B cell (primary cell): ENCODE data around the gene COQ7.

Experiments used
- EZH2 ChIP-seq: IDR thresholded peaks from 2 replicates; pipeline ENCODE4 v1.6.1; 2012; ENCODE audit warnings: borderline replicate concordance, low read depth, mild to moderate bottlenecking, moderate library complexity, low read length; ENCODE audit not compliant: insufficient read depth, poor library complexity, severe bottlenecking
- TF ChIP-seq, protein P1 (sequence below): fragments of 200-600 bp; IDR thresholded peaks from one replicate; pipeline ENCODE4 v1.8.0; 2022; ENCODE audit warnings: antibody characterized with exemption, mild to moderate bottlenecking

DNA sequence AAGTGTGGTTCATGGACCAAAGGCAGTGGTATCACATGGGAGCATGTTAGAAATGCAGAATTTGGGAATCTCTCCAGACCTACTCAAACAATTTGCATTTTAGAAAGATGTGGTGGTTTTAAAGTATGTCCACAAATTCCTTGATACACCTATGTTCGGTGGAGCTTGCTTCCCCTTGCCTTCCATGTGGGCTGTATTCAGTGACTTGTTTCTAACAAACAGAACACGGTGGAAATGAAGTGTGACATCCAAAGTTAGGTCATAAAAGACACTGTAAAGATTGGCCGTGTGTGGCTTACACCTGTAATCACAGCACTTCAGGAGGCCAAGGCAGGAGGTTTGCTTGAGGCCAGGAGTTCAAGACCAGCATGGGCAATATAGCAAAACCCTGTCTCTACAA is 16.7 kb downstream of the COQ7 start:
- TF ChIP-seq, protein P1, sequence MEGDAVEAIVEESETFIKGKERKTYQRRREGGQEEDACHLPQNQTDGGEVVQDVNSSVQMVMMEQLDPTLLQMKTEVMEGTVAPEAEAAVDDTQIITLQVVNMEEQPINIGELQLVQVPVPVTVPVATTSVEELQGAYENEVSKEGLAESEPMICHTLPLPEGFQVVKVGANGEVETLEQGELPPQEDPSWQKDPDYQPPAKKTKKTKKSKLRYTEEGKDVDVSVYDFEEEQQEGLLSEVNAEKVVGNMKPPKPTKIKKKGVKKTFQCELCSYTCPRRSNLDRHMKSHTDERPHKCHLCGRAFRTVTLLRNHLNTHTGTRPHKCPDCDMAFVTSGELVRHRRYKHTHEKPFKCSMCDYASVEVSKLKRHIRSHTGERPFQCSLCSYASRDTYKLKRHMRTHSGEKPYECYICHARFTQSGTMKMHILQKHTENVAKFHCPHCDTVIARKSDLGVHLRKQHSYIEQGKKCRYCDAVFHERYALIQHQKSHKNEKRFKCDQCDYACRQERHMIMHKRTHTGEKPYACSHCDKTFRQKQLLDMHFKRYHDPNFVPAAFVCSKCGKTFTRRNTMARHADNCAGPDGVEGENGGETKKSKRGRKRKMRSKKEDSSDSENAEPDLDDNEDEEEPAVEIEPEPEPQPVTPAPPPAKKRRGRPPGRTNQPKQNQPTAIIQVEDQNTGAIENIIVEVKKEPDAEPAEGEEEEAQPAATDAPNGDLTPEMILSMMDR, result no peak
- TF ChIP-seq EZH2, result no peak
